ENCODE results near the gene SET. TPM values are rescaled to one million over a fixed set of nuclear protein-coding genes. Genes with fewer than 3 reads are reported as not detected.
A peak's percentile ranks its signal among the peaks of the same experiment; 100 is the strongest.

The SET gene
- total and polyA plus RNA-seq, 2 of the 13 experiments (the other 11 are each of a cell fraction or from before 2014, with no cell fraction given): 94.2 to 611 TPM

- TF ChIP-seq TAF15 (IDR thresholded peaks at IDR 0.05; ENCODE audit: low read depth, low read length, poor library complexity, severe bottlenecking): no peak
- TF ChIP-seq HIVEP1 (CRISPR knock-in tag; IDR thresholded peaks at IDR 0.05): no peak; the same call in 1 of the 2 replicates
- TF ChIP-seq HDAC2 (CRISPR knock-in tag; IDR thresholded peaks at IDR 0.05): peak; percentile 50; the same call in 1 of the 2 replicates
- peak; percentile 71; the same call in 1 of the 2 replicates for TF ChIP-seq KDM3A (CRISPR knock-in tag; IDR thresholded peaks at IDR 0.05; ENCODE audit: low read depth)
- TF ChIP-seq ESRRA (CRISPR knock-in tag; IDR thresholded peaks at IDR 0.05; ENCODE audit: low read depth): peak; percentile 49; the same call in 1 of the 2 replicates
- no peak; the same call in 1 of the 2 replicates for TF ChIP-seq ZNF629 (CRISPR knock-in tag; conservative IDR thresholded peaks at IDR 0.05)
- no peak for TF ChIP-seq ZBTB8A (CRISPR knock-in tag; IDR thresholded peaks at IDR 0.05; ENCODE audit: borderline replicate concordance, low read depth)
- no peak; the same call in 1 of the 2 replicates for TF ChIP-seq ZNF891 (CRISPR knock-in tag; IDR thresholded peaks at IDR 0.05)
- TF ChIP-seq SRSF1 (optimal IDR thresholded peaks at IDR 0.05; ENCODE audit: low read depth, low read length): peak; percentile 71
- no peak; the same call in 1 of the 2 replicates for TF ChIP-seq HMG20B (CRISPR knock-in tag; conservative IDR thresholded peaks at IDR 0.05)
- no peak; the same call in 1 of the 2 replicates for TF ChIP-seq IRX3 (CRISPR knock-in tag; IDR thresholded peaks at IDR 0.05; ENCODE audit: borderline replicate concordance, low read depth)
- no peak for TF ChIP-seq GATAD2A (CRISPR knock-in tag; IDR thresholded peaks at IDR 0.05)
- TF ChIP-seq ZNF264 (CRISPR knock-in tag; IDR thresholded peaks at IDR 0.05): 0 out of 2 replicates have a peak, but pooled peaks have one; percentile 74
- peak; percentile 71; the same call in 1 of the 2 replicates for TF ChIP-seq MAF1 (CRISPR knock-in tag; IDR thresholded peaks at IDR 0.05; ENCODE audit: borderline replicate concordance)
- 0 out of 2 replicates have a peak, but pooled peaks have one; percentile 69 for TF ChIP-seq ZFP36L1 (CRISPR knock-in tag; IDR thresholded peaks at IDR 0.05)
- TF ChIP-seq ZNF766 (CRISPR knock-in tag; IDR thresholded peaks at IDR 0.05; ENCODE audit: borderline replicate concordance): 0 out of 2 replicates have a peak, but pooled peaks have one; percentile 24
- TF ChIP-seq PHF20 (CRISPR knock-in tag; IDR thresholded peaks at IDR 0.05): peak; percentile 89
- TF ChIP-seq RBM22 (optimal IDR thresholded peaks at IDR 0.05; ENCODE audit: low read length): peak; percentile 59
- TF ChIP-seq CREB3 (CRISPR knock-in tag; IDR thresholded peaks at IDR 0.05): no peak
- no peak for TF ChIP-seq ZKSCAN5 (CRISPR knock-in tag; IDR thresholded peaks at IDR 0.05)
- peak; percentile 96 for TF ChIP-seq KAT8 (CRISPR knock-in tag; IDR thresholded peaks at IDR 0.05)
- no peak for TF ChIP-seq ZNF567 (CRISPR knock-in tag; IDR thresholded peaks at IDR 0.05; ENCODE audit: borderline replicate concordance)
- TF ChIP-seq DNMT3B (CRISPR knock-in tag; conservative IDR thresholded peaks at IDR 0.05): no peak
- TF ChIP-seq ZBTB33 (CRISPR knock-in tag; IDR thresholded peaks at IDR 0.05): peak; percentile 67
- peak; percentile 83 for TF ChIP-seq ZNF232 (CRISPR knock-in tag; IDR thresholded peaks at IDR 0.05; ENCODE audit: borderline replicate concordance)
- no peak for TF ChIP-seq SMAD1 (CRISPR knock-in tag; IDR thresholded peaks at IDR 0.05; ENCODE audit: borderline replicate concordance, low read depth)
- TF ChIP-seq ARNTL (CRISPR knock-in tag; IDR thresholded peaks at IDR 0.05): peak; percentile 72; the same call in 1 of the 2 replicates
Measured at GRCh38 chr9:128656416-128657343, 32.3 kb upstream of the SET start, which contains the start of gene DYNC2I2 (continued).
